GM19043 (cell line): ENCODE results near the gene ASZ1.

Source experiments
- ATAC-seq: cut with Tn5 transposase; IDR thresholded peaks from one replicate; pipeline ENCODE4 v1.9.1; 2021; ENCODE audit warnings: low read depth; ENCODE audit not compliant: unreplicated experiment

Gene ASZ1

GRCh38 chr7:117403737-117404136 is 23.6 kb downstream of the ASZ1 start:
- no peak for ATAC-seq

- no peak for ATAC-seq
Measured at GRCh38 chr7:117402109-117402508, 25.2 kb downstream of the ASZ1 start.

- peak; percentile 50 for ATAC-seq
Measured at GRCh38 chr7:117401293-117402002, 25.8 kb downstream of the ASZ1 start.

GRCh38 chr7:117399820-117400422 is 27.4 kb downstream of the ASZ1 start:
- ATAC-seq = no peak

- ATAC-seq = no peak
Measured at GRCh38 chr7:117395743-117396142, 31.6 kb downstream of the ASZ1 start.

- ATAC-seq = no peak
Measured at GRCh38 chr7:117393781-117394180, 33.5 kb downstream of the ASZ1 start.

- ATAC-seq = no peak
Measured at GRCh38 chr7:117389871-117390270, 37.4 kb downstream of the ASZ1 start.

- no peak for ATAC-seq
Measured at GRCh38 chr7:117386110-117386706, 41.1 kb downstream of the ASZ1 start.

GRCh38 chr7:117385363-117386109 is 41.8 kb downstream of the ASZ1 start:
- ATAC-seq = peak; percentile 56

GRCh38 chr7:117384688-117385362 is 42.5 kb downstream of the ASZ1 start:
- ATAC-seq = no peak

GRCh38 chr7:117383483-117384189 is 43.7 kb downstream of the ASZ1 start:
- no peak for ATAC-seq

- no peak for ATAC-seq
Measured at GRCh38 chr7:117383046-117383445, 44.2 kb downstream of the ASZ1 start.

- no peak for ATAC-seq
Measured at GRCh38 chr7:117381362-117381761, 45.9 kb downstream of the ASZ1 start.

- no peak for ATAC-seq
Measured at GRCh38 chr7:117375380-117375779, 51.9 kb downstream of the ASZ1 start.

GRCh38 chr7:117372073-117372472 is 55.2 kb downstream of the ASZ1 start:
- no peak for ATAC-seq

GRCh38 chr7:117364339-117365080 is 62.8 kb downstream of the ASZ1 start:
- no peak for ATAC-seq

- no peak for ATAC-seq
Measured at GRCh38 chr7:117362294-117362888, 64.9 kb downstream of the ASZ1 start.

GRCh38 chr7:117350027-117350426 is 77.3 kb downstream of the ASZ1 start:
- no peak for ATAC-seq

- ATAC-seq = no peak
Measured at GRCh38 chr7:117349570-117349969, 77.7 kb downstream of the ASZ1 start.
